ENCODE measurements around the gene PTPN2. TPM values are rescaled to one million over a fixed set of nuclear protein-coding genes. Genes with fewer than 3 reads are reported as not detected.

Gene PTPN2
- total and polyA plus RNA-seq, 2 donors (not counting 1 experiment from before 2014, with no cell fraction given): 41.2 to 75.5 TPM

- ChIA-PET POLR2A (no interaction called here), CTCF (interaction anchor here (0.9 kb wide), 1 partner anchor 168 kb away, joined by 3 read pairs; no protein-coding TSS in a partner anchor)
- Histone ChIP-seq H3K4me3 (ENCODE audit: control extremely low read depth in 1 of 5, extremely low read depth in 1 of 5, insufficient read depth in 1 of 5, low read depth in 2 of 5, low read length in 4 of 5) (no peak overlapping the region), H3K4me2 (replicated peaks; ENCODE audit: low read depth, low read length, poor library complexity, severe bottlenecking) (no peak overlapping the region), H3K9ac (ENCODE audit: low read length) (no peak overlapping the region), H3K36me3 (replicated peaks in 1 of 2; ENCODE audit: control extremely low read depth in 1 of 2, control insufficient read depth in 1 of 2, extremely low read depth in 1 of 2, insufficient read depth in 2 of 2, low read length in 1 of 2) (no peaks in the 10 kb centered on the region), H3K4me1 (ENCODE audit: control insufficient read depth in 2 of 2, insufficient read depth in 2 of 2, low read length in 2 of 2) (no peaks in the 10 kb centered on the region), H3K27me3 (replicated peaks in 1 of 4; ENCODE audit: control extremely low read depth in 1 of 4, control insufficient read depth in 3 of 4, insufficient read depth in 4 of 4, low read length in 3 of 4) (no peaks in the 10 kb centered on the region), H2AFZ (ENCODE audit: insufficient read depth, low read depth, low read length, poor library complexity, severe bottlenecking) (no peak overlapping the region), H4K20me1 (ENCODE audit: control insufficient read depth, insufficient read depth, low read length, poor library complexity, severe bottlenecking) (no peaks in the 10 kb centered on the region), H3K9me3 (ENCODE audit: control extremely low read depth in 1 of 3, control insufficient read depth in 2 of 3, insufficient read depth in 1 of 3, low read length in 2 of 3) (no peaks in the 10 kb centered on the region), H3K79me2 (ENCODE audit: control insufficient read depth, insufficient read depth, low read length) (no peaks in the 10 kb centered on the region), H3K27ac (ENCODE audit: low read length in 2 of 2) (no peak overlapping the region)
- Mint-ChIP-seq H3K4me1 (no peaks in the 10 kb centered on the region), H3K9me3 (ENCODE audit: insufficient read depth) (no peaks in the 10 kb centered on the region), H3K27me3 (no peaks in the 10 kb centered on the region), H3K27ac (no peak overlapping the region), H3K4me3 (no peak overlapping the region)
- WGBS (ENCODE audit: insufficient coverage): 91% methylated on average over 10 of the region's 13 CpGs
- TF ChIP-seq CTCF (IDR thresholded peaks at IDR 0.05): no peak
- no peak for ATAC-seq (ENCODE audit: low read depth)
- no peak for DNase-seq
- intact Hi-C loops (cut with micrococcal nuclease): no loop called here
These were observed 117.0 kb downstream of the PTPN2 start for GRCh38 chr18:12766986-12767433.

GRCh38 chr18:12765586-12765985 is 118.5 kb downstream of the PTPN2 start:
- Histone ChIP-seq H3K79me2 (ENCODE audit: control insufficient read depth, insufficient read depth, low read length) (no peaks in the 10 kb centered on the region), H3K4me1 (ENCODE audit: control insufficient read depth in 2 of 2, insufficient read depth in 2 of 2, low read length in 2 of 2) (no peaks in the 10 kb centered on the region), H4K20me1 (ENCODE audit: control insufficient read depth, insufficient read depth, low read length, poor library complexity, severe bottlenecking) (no peaks in the 10 kb centered on the region), H3K9ac (ENCODE audit: low read length) (no peak overlapping the region), H3K27ac (ENCODE audit: low read length in 2 of 2) (no peak overlapping the region), H3K4me3 (ENCODE audit: control extremely low read depth in 1 of 5, extremely low read depth in 1 of 5, insufficient read depth in 1 of 5, low read depth in 2 of 5, low read length in 4 of 5) (no peak overlapping the region), H3K9me3 (ENCODE audit: control extremely low read depth in 1 of 3, control insufficient read depth in 2 of 3, insufficient read depth in 1 of 3, low read length in 2 of 3) (no peaks in the 10 kb centered on the region), H3K4me2 (replicated peaks; ENCODE audit: low read depth, low read length, poor library complexity, severe bottlenecking) (no peak overlapping the region), H2AFZ (ENCODE audit: insufficient read depth, low read depth, low read length, poor library complexity, severe bottlenecking) (no peak overlapping the region), H3K36me3 (replicated peaks in 1 of 2; ENCODE audit: control extremely low read depth in 1 of 2, control insufficient read depth in 1 of 2, extremely low read depth in 1 of 2, insufficient read depth in 2 of 2, low read length in 1 of 2) (no peaks in the 10 kb centered on the region), H3K27me3 (replicated peaks in 1 of 4; ENCODE audit: control extremely low read depth in 1 of 4, control insufficient read depth in 3 of 4, insufficient read depth in 4 of 4, low read length in 3 of 4) (no peaks in the 10 kb centered on the region)
- H3K27ac Mint-ChIP-seq: no peak overlapping the region
- no peaks in the 10 kb centered on the region for H3K4me1 Mint-ChIP-seq
- CTCF ChIA-PET: no interaction called here
- intact Hi-C loops (cut with micrococcal nuclease): no loop called here
- WGBS (ENCODE audit: insufficient coverage): 87% methylated on average over 7 of the region's 11 CpGs
- no peaks in the 10 kb centered on the region for H3K9me3 Mint-ChIP-seq (ENCODE audit: insufficient read depth)
- POLR2A ChIA-PET: no interaction called here
- H3K4me3 Mint-ChIP-seq: no peak overlapping the region
- DNase-seq (no peak), ATAC-seq (ENCODE audit: low read depth) (no peak)
- H3K27me3 Mint-ChIP-seq: no peaks in the 10 kb centered on the region
- TF ChIP-seq EZH2 (IDR thresholded peaks at IDR 0.05; ENCODE audit: borderline replicate concordance, insufficient read depth, low read depth, low read length, poor library complexity, severe bottlenecking) (no peak), CTCF (IDR thresholded peaks at IDR 0.05) (no peak)

Measured in B cell (primary cell).